Breast epithelium (tissue), 4 donors: Measurements from ENCODE around the gene RPN1. TPM values are rescaled to one million over a fixed set of nuclear protein-coding genes. Genes with fewer than 3 reads are reported as not detected.
A peak's percentile ranks its signal among the peaks of the same experiment; 100 is the strongest.

Source experiments
- DNase-seq, 2 donors: peaks; one replicate each; pipeline ENCODE4 v3.0.0-alpha.2; 2019; ENCODE audit warnings: low spot score in 2 of 2
- H3K27ac ChIP-seq, 2 donors: fragments of 200-600 bp; sonication (generic) in 1 of 2; one replicate each; pipeline ENCODE4 v1.5.1; 2016 to 2019; ENCODE audit warnings: mild to moderate bottlenecking in 1 of 2
- H3K27me3 ChIP-seq, 2 donors: fragments of 200-600 bp; sonication (generic) in 1 of 2; one replicate each; pipeline versions ENCODE4 v1.5.1 to v1.6.0; 2017 to 2019; ENCODE audit warnings: control low read depth in 1 of 2, mild to moderate bottlenecking in 1 of 2
- H3K36me3 ChIP-seq: fragments of 200-600 bp; one replicate; pipeline ENCODE4 v1.5.1; 2019
- H3K4me1 ChIP-seq, 2 donors: fragments of 200-600 bp; sonication (generic); one replicate each; pipeline ENCODE4 v1.5.1; 2016 to 2019; ENCODE audit warnings: control low read depth in 1 of 2
- H3K4me3 ChIP-seq, 3 donors: fragments of 200-600 bp; sonication (generic); 1 replicate in 2 of 3; 2 replicates in 1 of 3; pipeline ENCODE4 v1.5.1; 2016 to 2019; ENCODE audit warnings: mild to moderate bottlenecking in 3 of 3, moderate library complexity in 2 of 3
- H3K9me3 ChIP-seq, 2 donors: fragments of 200-600 bp; sonication (generic) in 1 of 2; one replicate each; pipeline ENCODE4 v1.5.1; 2016 to 2019; ENCODE audit warnings: control low read depth in 1 of 2
- POLR2A ChIP-seq: fragments of 450-650 bp; IDR thresholded peaks from one replicate; pipeline ENCODE4 v1.6.1; 2016; ENCODE audit warnings: antibody characterized with exemption, mild to moderate bottlenecking, moderate library complexity
- POLR2AphosphoS5 ChIP-seq, 3 donors: sonication (generic); formaldehyde crosslinking; IDR thresholded peaks; one replicate each; pipeline ENCODE4 v1.6.1; 2017; ENCODE audit warnings: antibody characterized with exemption in 3 of 3
- intact Hi-C: fragments of 100-400 bp; cut with DNase I; formaldehyde crosslinking; loops from one replicate; pipeline ENCODE4 v1.15.1; 2023; ENCODE audit warnings: low total_unique reads
- total RNA-seq, 3 donors: library from RNA; depleted of rRNA; stranded (reverse); fragments of >200 nt; gene quantifications; one replicate each; pipeline ENCODE4 v1.1.0, GENCODE V29; 2016
- TF ChIP-seq, protein P1 (sequence below), 3 donors: fragments of 450-650 bp; IDR thresholded peaks; one replicate each; pipeline ENCODE4 v1.5.1; 2016 to 2017; ENCODE audit warnings: antibody characterized with exemption in 3 of 3, mild to moderate bottlenecking in 3 of 3, moderate library complexity in 3 of 3

RPN1 gene
- total RNA-seq, 3 donors from 2014 or later: 237 to 285 (median 240) TPM

DNA sequence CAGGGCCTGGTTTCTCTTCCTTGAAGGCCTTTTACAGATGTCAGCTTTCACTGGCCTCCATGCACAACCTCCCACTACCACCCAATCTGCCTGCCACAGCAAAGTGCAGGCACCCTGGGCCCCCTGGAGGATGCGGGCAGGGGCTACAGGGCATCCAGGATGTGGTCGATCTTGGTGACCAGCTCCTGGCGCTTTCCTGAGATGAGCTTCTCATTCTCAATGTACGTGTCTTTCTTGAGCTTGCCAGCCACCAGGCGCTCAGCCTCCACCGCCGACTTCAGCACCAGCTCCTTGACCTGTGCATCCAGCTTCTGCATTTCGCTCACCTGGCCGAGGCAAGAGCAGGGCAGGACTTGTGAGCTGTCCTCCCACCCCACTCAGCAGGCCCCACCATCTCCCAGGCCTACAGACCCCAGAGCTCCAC lies 30.3 kb downstream of the RPN1 start:
- TF ChIP-seq POLR2A: no peak
- TF ChIP-seq, protein P1, sequence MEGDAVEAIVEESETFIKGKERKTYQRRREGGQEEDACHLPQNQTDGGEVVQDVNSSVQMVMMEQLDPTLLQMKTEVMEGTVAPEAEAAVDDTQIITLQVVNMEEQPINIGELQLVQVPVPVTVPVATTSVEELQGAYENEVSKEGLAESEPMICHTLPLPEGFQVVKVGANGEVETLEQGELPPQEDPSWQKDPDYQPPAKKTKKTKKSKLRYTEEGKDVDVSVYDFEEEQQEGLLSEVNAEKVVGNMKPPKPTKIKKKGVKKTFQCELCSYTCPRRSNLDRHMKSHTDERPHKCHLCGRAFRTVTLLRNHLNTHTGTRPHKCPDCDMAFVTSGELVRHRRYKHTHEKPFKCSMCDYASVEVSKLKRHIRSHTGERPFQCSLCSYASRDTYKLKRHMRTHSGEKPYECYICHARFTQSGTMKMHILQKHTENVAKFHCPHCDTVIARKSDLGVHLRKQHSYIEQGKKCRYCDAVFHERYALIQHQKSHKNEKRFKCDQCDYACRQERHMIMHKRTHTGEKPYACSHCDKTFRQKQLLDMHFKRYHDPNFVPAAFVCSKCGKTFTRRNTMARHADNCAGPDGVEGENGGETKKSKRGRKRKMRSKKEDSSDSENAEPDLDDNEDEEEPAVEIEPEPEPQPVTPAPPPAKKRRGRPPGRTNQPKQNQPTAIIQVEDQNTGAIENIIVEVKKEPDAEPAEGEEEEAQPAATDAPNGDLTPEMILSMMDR (IDR thresholded peaks at IDR 0.05): no peak
- TF ChIP-seq POLR2AphosphoS5 (IDR thresholded peaks at IDR 0.05): no peak
- H3K9me3 ChIP-seq: no peaks in the 10 kb centered on the region
- H3K4me3 ChIP-seq: no peak overlapping the region
- no peaks in the 10 kb centered on the region for H3K27me3 ChIP-seq
- no peak overlapping the region for H3K27ac ChIP-seq
- H3K4me1 ChIP-seq: peaks cover 6 to 9% of the 10 kb centered on the region in 2 donors
- intact Hi-C loops: no loop called here
- H3K36me3 ChIP-seq: peaks cover 6% of the 10 kb centered on the region
- DNase-seq: peak in 1 of 2 donors; percentile 40

DNA sequence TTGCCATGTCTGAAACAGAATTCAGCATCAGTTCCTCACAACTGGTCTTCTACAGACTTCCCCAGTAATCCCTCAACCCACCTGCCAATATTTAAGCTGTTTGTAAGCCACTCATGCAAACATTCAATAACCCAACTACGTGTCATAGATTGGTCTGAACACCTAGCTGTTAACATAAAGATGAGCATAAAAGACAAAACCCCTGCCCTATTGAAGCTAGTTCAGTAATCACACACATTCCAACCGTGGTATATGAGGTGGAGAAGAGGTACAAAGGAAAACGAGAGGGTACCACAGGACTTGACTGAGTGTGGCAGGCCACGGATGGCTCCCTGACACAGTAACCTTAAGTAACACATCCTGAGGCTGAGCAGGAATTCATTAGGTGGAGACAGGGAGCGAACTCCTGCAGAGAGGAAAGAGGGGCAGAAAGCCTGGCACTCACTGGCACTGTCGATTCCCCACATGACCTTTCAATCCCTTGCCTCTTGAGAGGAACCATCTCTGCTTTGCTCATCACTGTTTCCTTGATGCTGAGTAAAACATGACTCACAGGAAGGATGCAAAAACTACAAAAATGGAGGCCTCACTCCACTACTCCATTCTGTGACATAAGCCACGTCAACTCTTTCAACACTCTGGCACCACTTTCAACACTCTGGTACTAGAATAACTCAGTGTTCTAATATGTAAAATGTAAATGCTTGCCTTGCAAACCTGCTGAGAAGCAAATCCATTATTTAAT lies 31.3 kb downstream of the RPN1 start:
- Histone ChIP-seq H3K27me3 (no peaks in the 10 kb centered on the region), H3K27ac (peak overlapping the region; percentile 23 to 89), H3K4me1 (peaks cover 6 to 9% of the 10 kb centered on the region in 2 donors), H3K36me3 (peaks cover 4% of the 10 kb centered on the region), H3K4me3 (no peak overlapping the region), H3K9me3 (no peaks in the 10 kb centered on the region)
- DNase-seq: no peak
- TF ChIP-seq, protein P1 (IDR thresholded peaks at IDR 0.05): no peak
- TF ChIP-seq POLR2AphosphoS5 (IDR thresholded peaks at IDR 0.05): no peak
- no peak for TF ChIP-seq POLR2A
- intact Hi-C loops: no loop called here

DNA sequence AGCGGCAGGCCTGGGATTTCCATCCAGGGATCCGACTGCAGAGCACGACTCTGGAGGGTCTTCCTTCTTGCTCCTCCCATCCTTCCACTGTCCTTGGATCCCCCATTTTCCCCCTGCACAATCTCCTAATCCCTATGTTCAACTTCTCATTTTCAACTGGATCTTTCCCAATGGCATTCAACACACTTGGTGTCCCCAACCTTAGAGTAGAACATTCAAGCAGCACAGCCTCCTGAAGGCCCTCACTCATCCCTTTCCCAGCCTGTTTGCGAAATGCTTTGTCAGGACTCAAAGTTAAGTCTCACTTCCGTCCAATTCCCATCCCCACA lies 32.3 kb downstream of the RPN1 start:
- intact Hi-C loops: no loop called here
- H3K27ac ChIP-seq: peak overlapping the region; percentile 89 to 93
- no peak for TF ChIP-seq POLR2A
- TF ChIP-seq, protein P1 (IDR thresholded peaks at IDR 0.05): no peak
- TF ChIP-seq POLR2AphosphoS5 (IDR thresholded peaks at IDR 0.05): no peak
- no peak for DNase-seq
- H3K36me3 ChIP-seq: peaks cover 4% of the 10 kb centered on the region
- H3K4me1 ChIP-seq: peaks cover 6 to 9% of the 10 kb centered on the region in 2 donors
- no peaks in the 10 kb centered on the region for H3K9me3 ChIP-seq
- peak overlapping the region; percentile 63 to 90 (median 80) for H3K4me3 ChIP-seq
- no peaks in the 10 kb centered on the region for H3K27me3 ChIP-seq

DNA sequence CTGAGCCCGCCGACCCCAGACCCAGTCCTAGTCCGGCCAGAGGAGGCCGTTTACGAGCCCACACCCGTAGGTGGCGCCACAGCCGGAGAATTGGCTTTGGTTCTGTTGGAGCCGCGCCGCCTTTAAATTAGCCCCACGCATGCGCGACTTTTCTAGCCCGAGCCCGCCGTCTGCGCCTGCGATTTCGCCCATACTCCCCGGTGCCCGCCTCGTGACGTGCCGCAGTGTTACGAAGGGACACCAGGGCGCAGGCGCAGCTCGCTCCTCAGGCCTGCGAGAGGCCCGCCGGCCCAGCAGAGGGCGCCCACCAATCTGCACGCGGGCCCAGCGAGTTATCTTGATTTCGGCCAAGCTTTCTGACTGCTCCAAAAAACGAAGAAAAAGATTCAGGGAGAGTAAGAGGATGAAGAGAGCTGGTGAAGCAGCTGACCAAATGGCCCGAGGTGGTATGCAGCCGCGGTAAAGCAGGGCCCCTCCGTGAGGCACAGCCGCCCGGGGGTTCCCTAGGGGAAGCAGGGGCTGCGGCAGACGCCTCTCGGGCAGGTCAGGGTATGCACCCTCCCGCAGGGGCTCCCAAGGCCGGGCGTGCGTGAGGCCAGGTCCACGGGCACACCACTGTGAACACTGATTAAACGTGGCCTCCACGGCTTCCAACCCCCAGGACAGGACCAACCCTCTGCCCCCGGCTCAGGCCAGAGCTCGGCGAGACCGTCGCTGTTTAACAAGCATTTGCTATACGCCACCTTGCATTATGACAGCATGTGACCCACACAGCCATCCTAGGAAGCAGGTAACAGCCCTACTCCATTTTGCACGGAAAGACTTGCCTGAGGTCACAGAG lies 32.8 kb downstream of the RPN1 start:
- peaks cover 4% of the 10 kb centered on the region for H3K36me3 ChIP-seq
- H3K9me3 ChIP-seq: no peaks in the 10 kb centered on the region
- DNase-seq: peak; percentile 96 to 98
- H3K27ac ChIP-seq: peak overlapping the region; percentile 89 to 93
- no peaks in the 10 kb centered on the region for H3K27me3 ChIP-seq
- H3K4me1 ChIP-seq: peaks cover 6 to 9% of the 10 kb centered on the region in 2 donors
- H3K4me3 ChIP-seq: peak overlapping the region; percentile 63 to 90 (median 80)
- intact Hi-C loops: no loop called here
- peak; percentile 13 to 33 (median 32) for TF ChIP-seq POLR2AphosphoS5 (IDR thresholded peaks at IDR 0.05)
- no peak for TF ChIP-seq POLR2A
- TF ChIP-seq, protein P1 (IDR thresholded peaks at IDR 0.05): peak; percentile 79 to 97 (median 95)

DNA sequence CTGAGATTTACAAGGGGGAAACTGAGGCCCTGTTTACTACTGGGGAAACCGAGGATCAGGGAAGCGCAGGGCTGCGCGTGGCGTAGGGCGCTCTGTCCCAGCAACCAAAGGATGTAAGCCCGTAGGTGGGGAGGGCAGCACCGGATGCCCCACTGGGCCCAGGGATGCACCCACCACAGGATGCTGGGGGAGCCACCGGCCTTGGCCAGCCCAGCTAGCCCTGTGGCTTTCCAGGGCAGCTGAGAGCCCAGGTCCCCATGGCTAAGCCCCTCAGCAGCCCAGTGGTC lies 33.4 kb downstream of the RPN1 start:
- Histone ChIP-seq H3K4me3 (peak overlapping the region; percentile 63 to 90 (median 80)), H3K27ac (peak overlapping the region; percentile 89 to 93), H3K4me1 (peaks cover 6 to 9% of the 10 kb centered on the region in 2 donors), H3K9me3 (no peaks in the 10 kb centered on the region), H3K27me3 (no peaks in the 10 kb centered on the region), H3K36me3 (peaks cover 4% of the 10 kb centered on the region)
- intact Hi-C loops: no loop called here
- TF ChIP-seq POLR2A: no peak
- TF ChIP-seq, protein P1 (IDR thresholded peaks at IDR 0.05): no peak
- no peak for TF ChIP-seq POLR2AphosphoS5 (IDR thresholded peaks at IDR 0.05)
- DNase-seq: no peak
